IMR-90 (cell line): ENCODE measurements around the gene SYVN1. TPM values are rescaled to one million over a fixed set of nuclear protein-coding genes. Genes with fewer than 3 reads are reported as not detected.

ENCODE experiments used
- ATAC-seq: fragments of 200-7000 bp; cut with Tn5 transposase; 2 replicates; pipeline ENCODE4 v1.9.1; 2020; ENCODE audit warnings: low read depth, mild to moderate bottlenecking, moderate library complexity
- BruUV-seq: library from RNA; stranded (reverse); fragments of 400-500 nt; replicated peaks from 2 replicates; lab custom pipeline; 2021; lab: Mats Ljungman, UMichigan
- CTCF ChIA-PET: fragments of 300-600 bp; formaldehyde crosslinking; extraction: SDS; loops from one replicate; lab custom pipeline; 2021; ENCODE audit warnings: antibody characterized with exemption; lab: Yijun Ruan, JAX
- POLR2A ChIA-PET: fragments of 300-600 bp; sonication (Branson Sonifier 250); formaldehyde crosslinking; loops from one replicate; lab custom pipeline; 2022; ENCODE audit warnings: antibody characterized with exemption; ENCODE audit not compliant: unreplicated experiment; lab: Charles Lee
- DNase-seq: peaks from one replicate; pipeline ENCODE4 v3.0.0; 2013
- H2AFZ ChIP-seq: replicated peaks from 2 replicates; pipeline ENCODE3; 2013; ENCODE audit warnings: low read length, mild to moderate bottlenecking; ENCODE audit not compliant: poor library complexity
- H2AK5ac ChIP-seq: 2 replicates; pipeline ENCODE4 v1.6.1; 2013; ENCODE audit warnings: low read depth, low read length, inconsistent platforms
- H2AK9ac ChIP-seq: replicated peaks from 2 replicates; pipeline ENCODE3; 2013; ENCODE audit warnings: mild to moderate bottlenecking, low read depth, low read length, moderate library complexity; ENCODE audit not compliant: poor library complexity
- H2BK120ac ChIP-seq: 2 replicates; pipeline ENCODE4 v1.6.1; 2013; ENCODE audit warnings: low read depth, low read length, inconsistent platforms
- H2BK15ac ChIP-seq: 3 replicates; pipeline ENCODE4 v1.6.1; 2013; ENCODE audit warnings: low read depth, low read length, inconsistent platforms
- H2BK20ac ChIP-seq: 2 replicates; pipeline ENCODE4 v1.6.1; 2013; ENCODE audit warnings: low read depth, mild to moderate bottlenecking, inconsistent platforms, low read length, moderate library complexity
- H2BK5ac ChIP-seq: 2 replicates; pipeline ENCODE4 v1.6.1; 2013; ENCODE audit warnings: mild to moderate bottlenecking, low read depth, low read length, inconsistent platforms; ENCODE audit not compliant: poor library complexity, severe bottlenecking
- H3K14ac ChIP-seq: replicated peaks from 2 replicates; pipeline ENCODE4 v1.6.1; 2013; ENCODE audit warnings: low read depth, low read length, inconsistent platforms
- H3K18ac ChIP-seq: 2 replicates; pipeline ENCODE4 v1.6.1; 2013; ENCODE audit warnings: low read depth, low read length, control low read depth
- H3K23ac ChIP-seq: 2 replicates; pipeline ENCODE4 v1.6.1; 2013; ENCODE audit warnings: low read depth, low read length, inconsistent platforms
- H3K27ac ChIP-seq: 2 replicates; pipeline ENCODE4 v1.5.1; 2013; ENCODE audit warnings: mild to moderate bottlenecking, control low read depth, low read length; ENCODE audit not compliant: insufficient read depth
- H3K27me3 ChIP-seq: 2 replicates; pipeline ENCODE4 v1.6.1; 2013; ENCODE audit warnings: low read length; ENCODE audit not compliant: control insufficient read depth, insufficient read depth
- H3K36me3 ChIP-seq: 2 replicates; pipeline ENCODE4 v1.6.1; 2013; ENCODE audit warnings: low read length, mixed read lengths; ENCODE audit not compliant: control insufficient read depth, insufficient read depth
- H3K4ac ChIP-seq: 2 replicates; pipeline ENCODE4 v1.6.1; 2013; ENCODE audit warnings: low read depth, low read length, inconsistent platforms
- H3K4me1 ChIP-seq: 2 replicates; pipeline ENCODE4 v1.6.1; 2013; ENCODE audit warnings: low read length, mixed read lengths; ENCODE audit not compliant: control insufficient read depth, insufficient read depth
- H3K4me2 ChIP-seq: 2 replicates; pipeline ENCODE4 v1.6.1; 2013; ENCODE audit warnings: low read depth, mild to moderate bottlenecking, control low read depth, low read length, moderate library complexity
- H3K4me3 ChIP-seq: 2 replicates; pipeline ENCODE4 v1.5.1; 2013; ENCODE audit warnings: low read depth, mild to moderate bottlenecking, control low read depth, low read length, moderate library complexity; ENCODE audit not compliant: insufficient read depth
- H3K56ac ChIP-seq: 2 replicates; pipeline ENCODE4 v1.6.1; 2013; ENCODE audit warnings: low read length, inconsistent platforms; ENCODE audit not compliant: insufficient read depth; ENCODE audit errors: extremely low read depth
- H3K79me1 ChIP-seq, 2 experiments: 2 replicates each; pipeline ENCODE4 v1.6.1; 2013; ENCODE audit warnings: low read length in 2 of 2, inconsistent platforms in 1 of 2, low read depth in 1 of 2
- H3K9ac ChIP-seq: 2 replicates; pipeline ENCODE4 v1.6.1; 2013; ENCODE audit warnings: low read depth, low read length, control low read depth
- H3K9me1 ChIP-seq: 2 replicates; pipeline ENCODE4 v1.6.1; 2013; ENCODE audit warnings: low read length, inconsistent platforms; ENCODE audit not compliant: insufficient read depth
- H3K9me3 ChIP-seq: 2 replicates; pipeline ENCODE4 v1.6.1; 2013; ENCODE audit warnings: low read length; ENCODE audit not compliant: control insufficient read depth, insufficient read depth
- H4K20me1 ChIP-seq: 2 replicates; pipeline ENCODE4 v1.6.1; 2013; ENCODE audit warnings: low read length, inconsistent platforms; ENCODE audit not compliant: insufficient read depth
- H4K5ac ChIP-seq: 2 replicates; pipeline ENCODE4 v1.6.1; 2013; ENCODE audit warnings: mild to moderate bottlenecking, low read depth, low read length, control low read depth
- H4K8ac ChIP-seq, 2 experiments: 2 replicates each; pipeline ENCODE4 v1.6.1; 2013; ENCODE audit warnings: low read depth in 2 of 2, low read length in 2 of 2, control low read depth in 1 of 2, inconsistent platforms in 1 of 2
- H4K91ac ChIP-seq: 2 replicates; pipeline ENCODE4 v1.6.1; 2013; ENCODE audit warnings: low read depth, low read length, inconsistent platforms; ENCODE audit not compliant: insufficient read depth
- FOS ChIP-seq: fragments of 150-350 bp; IDR thresholded peaks from 2 replicates; pipeline ENCODE4 v1.6.1; 2016; ENCODE audit warnings: low read depth, low read length
- MAFK ChIP-seq: IDR thresholded peaks from 2 replicates; pipeline ENCODE4 v1.6.1; 2012; ENCODE audit warnings: low read depth, low read length, improper control_type of control experiment
- MXI1 ChIP-seq: IDR thresholded peaks from 2 replicates; pipeline ENCODE4 v1.6.1; 2012; ENCODE audit warnings: low read depth, mild to moderate bottlenecking, low read length, moderate library complexity, borderline replicate concordance
- POLR2A ChIP-seq: IDR thresholded peaks from 2 replicates; pipeline ENCODE4 v1.6.1; 2012; ENCODE audit warnings: mild to moderate bottlenecking, low read depth, low read length
- RCOR1 ChIP-seq: IDR thresholded peaks from 2 replicates; pipeline ENCODE4 v1.6.1; 2012; ENCODE audit warnings: mild to moderate bottlenecking, low read length, improper control_type of control experiment; ENCODE audit not compliant: insufficient replicate concordance
- RFX5 ChIP-seq: IDR thresholded peaks from 2 replicates; pipeline ENCODE4 v1.8.0; 2012; ENCODE audit warnings: low read depth, mild to moderate bottlenecking, low read length, moderate library complexity
- SMC3 ChIP-seq: fragments of 150-350 bp; IDR thresholded peaks from 2 replicates; pipeline ENCODE4 v1.6.1; 2016; ENCODE audit warnings: low read depth, mild to moderate bottlenecking, antibody characterized with exemption, low read length, moderate library complexity
- WGBS, 2 experiments: methylation state at CpG; one replicate each; pipeline versions ENCODE4 v1.1.5 to v1.1.7; 2013; ENCODE audit warnings: missing lambda C conversion rate in 2 of 2; ENCODE audit not compliant: insufficient read length in 1 of 2; ENCODE audit errors: extremely low coverage in 2 of 2; 5-methylcytosine and 5-hydroxymethylcytosine counted together
- dilution Hi-C: fragments of 300-500 bp; cut with HindIII; formaldehyde crosslinking; loops from one replicate; pipeline ENCODE4 v1.14.3; 2018; ENCODE audit warnings: low sequenced_read_pairs; ENCODE audit not compliant: unreplicated experiment
- in situ Hi-C: fragments of 300-500 bp; cut with MboI; formaldehyde crosslinking; loops from 3 replicates; pipeline ENCODE4 v1.14.3; 2019; ENCODE audit warnings: low sequenced_read_pairs, inconsistent platforms, mixed read lengths
- intact Hi-C: fragments of 100-400 bp; cut with micrococcal nuclease; formaldehyde crosslinking; loops from 2 replicates; pipeline ENCODE4 v1.10.0; 2022
- polyA plus RNA-seq, 3 experiments: library from polyadenylated mRNA; depleted of rRNA; stranded (reverse); fragments of >200 nt; gene quantifications; 2 replicates each; pipeline ENCODE4 v1.2.3, GENCODE V29; 2012; ENCODE audit warnings: low replicate concordance in 1 of 3
- total RNA-seq: library from RNA; depleted of rRNA; stranded (reverse); fragments of >200 nt; gene quantifications from 2 replicates; pipeline ENCODE4 v1.2.3, GENCODE V29; 2012
- TF ChIP-seq, protein P1 (sequence below): conservative IDR thresholded peaks from 2 replicates; pipeline ENCODE4 v1.5.1; 2012; ENCODE audit warnings: mild to moderate bottlenecking, low read depth, low read length, improper control_type of control experiment

The SYVN1 gene
- total and polyA plus RNA-seq, 2 of the 4 experiments (the other 2 are of a cell fraction), result 9.5 to 52.9 TPM

DNA sequence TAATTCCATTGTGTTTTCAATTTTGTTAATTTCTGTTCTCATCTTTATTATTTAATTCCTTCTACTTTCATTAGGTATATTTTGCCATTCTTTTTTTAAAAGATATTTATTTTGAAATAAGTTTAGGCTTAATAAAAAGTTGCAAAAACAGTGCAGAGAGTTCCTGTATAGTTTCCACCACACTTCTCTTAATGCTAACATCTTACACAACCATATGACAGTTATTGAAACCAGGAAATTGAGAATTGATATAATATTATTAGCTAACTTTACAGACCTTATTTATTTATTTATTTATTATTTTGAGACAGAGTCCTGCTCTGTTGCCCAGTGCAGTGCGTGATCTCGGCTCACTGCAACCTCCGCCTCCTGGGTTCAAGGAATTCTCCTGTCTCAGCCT lies 21.9 kb upstream of the SYVN1 start:
- POLR2A ChIA-PET, result no interaction called here

More for the DNA sequence above, 21.9 kb upstream of the SYVN1 start:
- Histone ChIP-seq H2AK5ac (no peak overlapping the region), H3K18ac (no peak overlapping the region), H4K8ac (no peak overlapping the region), H3K14ac (no peak overlapping the region), H2AFZ (no peak overlapping the region), H2BK5ac (no peak overlapping the region), H3K27me3 (0 out of 2 replicates have a peak, but pooled peaks cover 2% of the 10 kb centered on the region), H3K4me2 (no peak overlapping the region), H2BK120ac (no peak overlapping the region), H3K36me3 (no peaks in the 10 kb centered on the region), H3K79me1 (no peaks in the 10 kb centered on the region), H3K56ac (no peak overlapping the region), H2BK20ac (no peak overlapping the region), H2AK9ac (no peak overlapping the region), H4K20me1 (no peaks in the 10 kb centered on the region), H3K4me3 (no peak overlapping the region), H3K9ac (no peak overlapping the region), H3K23ac (no peak overlapping the region), H3K4ac (no peak overlapping the region), H3K9me3 (no peaks in the 10 kb centered on the region), H3K27ac (no peak overlapping the region), H3K4me1 (no peaks in the 10 kb centered on the region), H3K9me1 (no peaks in the 10 kb centered on the region), H4K91ac (no peak overlapping the region), H4K5ac (no peak overlapping the region), H2BK15ac (no peak overlapping the region)
- ATAC-seq (no peak), DNase-seq (no peak)
- WGBS, 2 experiments, result no CpG with 5 or more reads among the region's 3 CpGs
- CTCF ChIA-PET, result no interaction called here
- in situ Hi-C loops, result no loop called here
- no peak for TF ChIP-seq POLR2A
- TF ChIP-seq, protein P1, sequence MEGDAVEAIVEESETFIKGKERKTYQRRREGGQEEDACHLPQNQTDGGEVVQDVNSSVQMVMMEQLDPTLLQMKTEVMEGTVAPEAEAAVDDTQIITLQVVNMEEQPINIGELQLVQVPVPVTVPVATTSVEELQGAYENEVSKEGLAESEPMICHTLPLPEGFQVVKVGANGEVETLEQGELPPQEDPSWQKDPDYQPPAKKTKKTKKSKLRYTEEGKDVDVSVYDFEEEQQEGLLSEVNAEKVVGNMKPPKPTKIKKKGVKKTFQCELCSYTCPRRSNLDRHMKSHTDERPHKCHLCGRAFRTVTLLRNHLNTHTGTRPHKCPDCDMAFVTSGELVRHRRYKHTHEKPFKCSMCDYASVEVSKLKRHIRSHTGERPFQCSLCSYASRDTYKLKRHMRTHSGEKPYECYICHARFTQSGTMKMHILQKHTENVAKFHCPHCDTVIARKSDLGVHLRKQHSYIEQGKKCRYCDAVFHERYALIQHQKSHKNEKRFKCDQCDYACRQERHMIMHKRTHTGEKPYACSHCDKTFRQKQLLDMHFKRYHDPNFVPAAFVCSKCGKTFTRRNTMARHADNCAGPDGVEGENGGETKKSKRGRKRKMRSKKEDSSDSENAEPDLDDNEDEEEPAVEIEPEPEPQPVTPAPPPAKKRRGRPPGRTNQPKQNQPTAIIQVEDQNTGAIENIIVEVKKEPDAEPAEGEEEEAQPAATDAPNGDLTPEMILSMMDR, result no peak
- no peak for TF ChIP-seq SMC3
- no peak for TF ChIP-seq RCOR1
- TF ChIP-seq MAFK, result no peak
- no peak for TF ChIP-seq RFX5
- TF ChIP-seq MXI1, result no peak
- no peak for TF ChIP-seq FOS
- dilution Hi-C loops, result no loop called here
- intact Hi-C loops, result no loop called here
- no TSS peak for BruUV-seq
